ENCODE data around the gene SMIM28. TPM values are rescaled to one million over a fixed set of nuclear protein-coding genes. Genes with fewer than 3 reads are reported as not detected.

Gene SMIM28
- polyA plus RNA-seq, 4 donors: not detected

DNA sequence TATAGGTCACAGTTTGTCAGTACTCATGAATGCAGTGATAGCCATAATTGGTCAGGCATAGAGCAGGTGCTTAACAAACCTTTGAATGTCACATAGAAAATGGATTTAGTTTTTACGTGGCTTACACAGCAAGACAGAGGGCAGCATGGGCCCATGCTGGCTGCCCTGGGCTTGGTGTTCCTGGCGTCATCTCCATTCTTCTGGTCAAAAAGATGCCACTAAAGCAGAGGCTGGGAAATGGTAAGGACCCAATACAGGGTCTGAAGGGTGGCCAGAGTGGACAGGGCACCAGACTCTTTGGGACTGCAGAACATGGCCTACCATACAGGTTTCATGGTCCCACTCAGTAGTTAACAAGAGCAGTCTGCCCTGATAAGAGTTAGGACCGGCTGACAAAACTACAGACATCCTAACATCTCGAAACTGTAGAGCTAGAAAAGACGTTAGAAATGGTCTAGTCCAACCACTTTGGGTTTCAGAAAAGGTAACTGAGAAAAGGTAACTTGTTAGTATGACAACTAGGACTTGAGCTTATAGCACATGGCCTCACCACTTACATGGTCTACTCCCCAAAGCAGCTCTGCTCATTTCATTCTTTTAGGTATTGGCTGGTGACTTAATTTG is 48.9 kb downstream of the SMIM28 start:
- no peak for DNase-seq (ENCODE audit: low read depth in 4 of 4, low spot score in 2 of 4)

DNA sequence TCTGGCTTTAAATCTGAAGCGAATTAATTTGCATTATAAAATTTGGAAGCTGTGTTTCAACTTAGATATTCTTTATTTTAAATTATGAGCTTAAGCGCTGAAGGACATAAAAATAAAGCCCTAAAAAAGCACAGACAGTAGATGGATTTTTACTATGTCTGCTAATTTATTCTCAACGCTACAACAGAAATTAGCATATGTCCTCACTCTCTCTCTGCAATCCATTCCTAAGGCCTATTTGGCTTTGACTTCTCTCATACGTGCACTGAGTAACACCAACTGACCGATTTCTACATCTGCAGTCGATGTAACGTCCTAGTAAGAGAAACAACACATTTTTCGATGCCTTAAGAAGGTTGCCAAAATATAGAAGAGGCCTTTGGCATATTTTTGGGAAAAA is 50.0 kb downstream of the SMIM28 start:
- DNase-seq (ENCODE audit: low read depth in 4 of 4, low spot score in 2 of 4): no peak

DNA sequence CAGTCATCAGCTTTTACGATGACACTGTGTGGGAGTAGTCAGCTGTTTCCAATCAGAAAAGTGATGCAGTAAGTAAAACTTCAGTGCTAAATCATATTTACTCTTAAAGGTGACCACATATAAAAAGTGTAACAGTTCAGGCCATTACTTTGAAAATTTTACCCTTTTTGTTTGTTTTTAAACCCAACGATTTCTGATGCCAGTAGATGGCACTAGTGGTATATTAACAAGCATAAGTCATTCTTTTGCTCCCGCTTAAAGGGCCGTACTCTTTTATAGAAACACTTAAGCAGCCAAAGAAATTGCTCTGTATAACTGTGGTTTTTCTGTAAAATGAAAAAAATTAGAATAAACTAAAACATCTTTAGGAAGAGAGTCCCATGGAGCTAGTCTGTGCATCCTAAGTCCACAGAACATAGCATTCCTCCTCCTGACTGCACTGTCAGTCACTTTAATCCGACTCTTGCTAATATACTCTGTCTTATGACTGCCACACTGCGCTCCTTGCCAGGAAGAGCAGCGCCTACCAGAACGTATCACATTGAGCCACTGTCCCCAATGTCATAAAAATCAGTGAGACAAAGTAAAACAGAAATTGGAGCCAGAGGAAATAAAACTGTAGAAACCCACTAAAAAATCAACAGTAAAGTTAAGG is 51.4 kb downstream of the SMIM28 start:
- peak in 3 of 4 donors; percentile 40 to 59 (median 41) for DNase-seq (ENCODE audit: low read depth in 4 of 4, low spot score in 2 of 4)

DNA sequence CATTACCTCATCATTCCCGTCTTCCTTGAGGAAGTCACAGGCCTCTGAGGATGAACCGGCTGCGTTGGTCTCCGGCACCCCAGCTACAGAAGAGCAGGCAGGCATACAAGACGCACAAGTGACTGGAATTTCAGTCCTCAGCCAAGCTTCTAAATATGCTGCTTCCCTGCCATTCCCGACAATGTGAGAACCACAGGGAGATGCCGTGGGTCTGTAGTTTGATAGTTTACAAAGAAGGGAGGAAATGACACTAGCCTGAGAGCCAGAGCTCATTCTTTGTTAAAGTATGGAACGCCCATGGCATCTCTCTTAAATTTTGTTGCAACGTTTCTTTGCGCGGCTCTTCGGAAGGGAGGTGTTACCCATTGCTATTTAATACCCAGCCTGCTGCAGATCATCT is 52.1 kb downstream of the SMIM28 start:
- DNase-seq (ENCODE audit: low read depth in 4 of 4, low spot score in 2 of 4): no peak

DNA sequence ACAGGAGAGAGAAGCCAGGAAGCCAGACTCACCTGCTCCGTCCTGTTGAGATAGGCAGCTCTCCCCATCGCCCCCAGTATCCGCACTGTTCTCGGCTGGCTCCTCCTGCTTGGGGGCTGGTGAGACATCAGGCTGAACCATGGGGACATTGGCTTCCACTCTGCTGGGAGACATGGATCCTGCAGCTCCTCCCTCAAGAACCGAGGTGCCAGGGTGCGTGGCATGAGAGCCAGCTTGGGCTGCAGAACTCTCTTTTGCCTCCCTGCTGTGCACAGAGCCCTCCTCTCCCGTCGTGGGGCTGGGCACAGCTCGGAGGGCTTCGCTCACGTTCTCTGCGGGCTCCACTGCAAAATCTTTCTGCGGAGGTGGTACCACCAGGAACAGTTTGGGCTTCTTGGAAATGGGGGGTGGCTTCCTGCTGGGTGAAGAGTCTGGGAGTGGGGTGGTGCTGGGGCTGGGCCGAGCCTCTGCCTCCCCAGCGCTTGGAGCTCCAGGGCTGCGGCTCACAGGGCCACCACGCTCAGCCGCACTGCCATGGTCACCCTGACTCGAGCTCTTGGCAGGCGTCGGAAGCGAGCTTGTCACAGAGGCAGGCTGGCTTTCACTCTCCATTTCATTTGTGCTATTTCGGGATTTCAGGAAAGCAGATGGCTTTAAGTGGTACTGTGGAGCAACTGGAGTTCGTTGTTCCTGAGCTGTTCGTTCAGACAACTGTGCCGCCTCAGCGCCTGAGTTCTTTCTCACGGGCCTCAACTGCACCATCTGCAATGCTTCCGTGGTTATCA is 52.8 kb downstream of the SMIM28 start:
- no peak for DNase-seq (ENCODE audit: low read depth in 4 of 4, low spot score in 2 of 4)

DNA sequence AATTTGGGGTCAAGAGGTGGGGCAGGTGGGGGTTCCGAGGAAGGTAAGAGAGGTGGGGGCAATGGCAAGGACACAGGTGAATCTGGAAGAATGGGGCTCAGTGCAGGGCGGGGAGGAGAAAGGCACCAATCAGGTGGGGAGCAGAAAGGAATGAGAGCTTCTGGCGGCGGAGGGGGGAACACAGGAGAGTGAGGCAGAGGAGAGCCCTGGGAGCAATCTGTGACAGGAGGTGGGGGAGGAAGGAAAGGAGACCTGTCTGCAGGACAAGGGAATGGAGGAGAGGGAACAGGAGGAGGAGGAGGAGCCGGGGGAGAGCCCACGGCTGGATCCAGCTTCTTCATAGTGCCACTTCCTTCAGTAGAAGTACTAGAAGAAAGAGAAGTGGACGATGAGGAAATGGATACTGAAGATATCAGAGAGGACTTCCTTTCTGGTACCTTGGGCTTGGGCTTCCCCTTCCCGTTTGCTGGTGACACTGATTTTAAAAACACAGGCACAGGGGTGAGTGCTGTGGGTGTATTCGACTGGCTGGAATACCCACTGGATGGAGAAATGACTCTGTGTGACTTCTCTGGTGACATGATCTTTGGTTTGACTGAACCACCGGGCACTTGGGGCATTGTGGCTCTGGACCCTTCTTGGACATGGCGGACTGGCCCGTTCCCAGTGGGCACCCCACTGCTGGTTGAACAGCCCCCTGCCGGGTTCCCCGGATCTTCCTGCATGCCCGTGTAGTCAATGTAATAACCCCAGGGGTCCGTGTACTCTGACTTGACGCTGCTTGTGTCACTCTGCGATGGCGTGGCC is 53.8 kb downstream of the SMIM28 start:
- DNase-seq (ENCODE audit: low read depth in 4 of 4, low spot score in 2 of 4): no peak

DNA sequence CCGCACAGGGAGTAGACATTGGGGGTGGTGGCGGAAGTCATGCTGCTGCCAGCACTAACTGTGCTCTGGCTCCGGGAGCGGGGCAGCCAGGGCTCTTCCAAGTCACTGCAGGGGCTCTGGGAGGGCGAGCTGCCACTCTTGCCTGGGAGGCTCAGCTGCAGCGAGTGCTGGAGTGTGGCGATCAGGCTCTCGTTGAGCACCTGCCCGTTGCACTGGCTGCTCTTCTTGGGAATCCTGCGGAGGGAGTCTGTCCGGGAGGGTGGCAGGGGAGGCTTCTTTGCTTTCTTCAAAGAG is 54.3 kb downstream of the SMIM28 start:
- DNase-seq (ENCODE audit: low read depth in 4 of 4, low spot score in 2 of 4): no peak

Other genes starting within 250 kb of the SMIM28 start
- gene ARFGEF3, start 216.0 kb upstream of the SMIM28 start, polyA plus RNA-seq (ENCODE audit: insufficient read length in 4 of 4): 1 to 10 TPM; 4.8 to 6.9 (median 6.3) TPM
- gene PBOV1, start 159.4 kb upstream of the SMIM28 start, polyA plus RNA-seq (ENCODE audit: insufficient read length in 4 of 4): under 1 TPM in 2 of 4 donors, not detected in 2; 0.03 to 0.20 TPM
- 10 to 100 TPM; 54.4 to 66.8 (median 60.7) TPM for gene HEBP2, start 26.3 kb downstream of the SMIM28 start, polyA plus RNA-seq (ENCODE audit: insufficient read length in 4 of 4)
- gene NHSL1, start 121.6 kb downstream of the SMIM28 start, polyA plus RNA-seq (ENCODE audit: insufficient read length in 4 of 4): 10 to 100 TPM; 10.0 to 15.1 (median 11.6) TPM

Measured in left renal cortex interstitium (tissue), 4 donors.